Measurements from ENCODE around the gene REPS1. TPM values are rescaled to one million over a fixed set of nuclear protein-coding genes. Genes with fewer than 3 reads are reported as not detected.

The REPS1 gene
- total RNA-seq, 1 experiment from 2014 or later, result 65.3 TPM

DNA sequence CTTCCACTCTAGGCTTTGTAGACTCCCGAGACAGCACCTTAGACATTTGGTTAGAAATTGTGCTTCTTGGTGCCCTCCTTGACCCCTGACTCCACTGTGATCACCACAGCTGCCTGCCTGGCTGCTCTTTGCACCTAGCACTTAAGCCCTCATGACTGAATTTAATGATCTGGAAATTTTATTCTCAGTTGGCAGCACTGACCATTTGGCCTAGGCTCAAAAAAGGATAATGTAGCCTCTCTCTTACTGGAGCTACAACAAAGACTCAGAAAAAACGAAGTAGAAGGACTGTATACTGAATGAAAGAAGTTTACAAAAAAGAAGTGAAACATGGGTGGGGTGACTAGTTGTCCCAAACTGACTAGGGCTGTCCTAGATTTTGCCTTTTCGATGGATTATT, 29.2 kb upstream of the REPS1 start:
- POLR2A ChIA-PET, result interaction anchor here (1.2 kb wide), 1 partner anchor 9 kb away, joined by 4 read pairs; no protein-coding TSS in a partner anchor
- Mint-ChIP-seq H3K27me3 (ENCODE audit: insufficient read depth, unreplicated experiment) (no peaks in the 10 kb centered on the region), H3K4me3 (ENCODE audit: unreplicated experiment) (no peak overlapping the region), H3K4me1 (ENCODE audit: insufficient read depth, unreplicated experiment) (no peaks in the 10 kb centered on the region), H3K36me3 (ENCODE audit: insufficient read depth, unreplicated experiment) (no peaks in the 10 kb centered on the region), H3K9me3 (ENCODE audit: unreplicated experiment) (no peaks in the 10 kb centered on the region), H3K27ac (ENCODE audit: low read depth, unreplicated experiment) (no peak overlapping the region)
- no TSS peak for BruUV-seq (replicated peaks)
- CTCF ChIA-PET, result interaction anchor here (1.4 kb wide), 1 partner anchor 28 kb away, joined by 3 read pairs; no protein-coding TSS in a partner anchor
- intact Hi-C loops (cut with micrococcal nuclease), result no loop called here
- TF ChIP-seq, protein P1, sequence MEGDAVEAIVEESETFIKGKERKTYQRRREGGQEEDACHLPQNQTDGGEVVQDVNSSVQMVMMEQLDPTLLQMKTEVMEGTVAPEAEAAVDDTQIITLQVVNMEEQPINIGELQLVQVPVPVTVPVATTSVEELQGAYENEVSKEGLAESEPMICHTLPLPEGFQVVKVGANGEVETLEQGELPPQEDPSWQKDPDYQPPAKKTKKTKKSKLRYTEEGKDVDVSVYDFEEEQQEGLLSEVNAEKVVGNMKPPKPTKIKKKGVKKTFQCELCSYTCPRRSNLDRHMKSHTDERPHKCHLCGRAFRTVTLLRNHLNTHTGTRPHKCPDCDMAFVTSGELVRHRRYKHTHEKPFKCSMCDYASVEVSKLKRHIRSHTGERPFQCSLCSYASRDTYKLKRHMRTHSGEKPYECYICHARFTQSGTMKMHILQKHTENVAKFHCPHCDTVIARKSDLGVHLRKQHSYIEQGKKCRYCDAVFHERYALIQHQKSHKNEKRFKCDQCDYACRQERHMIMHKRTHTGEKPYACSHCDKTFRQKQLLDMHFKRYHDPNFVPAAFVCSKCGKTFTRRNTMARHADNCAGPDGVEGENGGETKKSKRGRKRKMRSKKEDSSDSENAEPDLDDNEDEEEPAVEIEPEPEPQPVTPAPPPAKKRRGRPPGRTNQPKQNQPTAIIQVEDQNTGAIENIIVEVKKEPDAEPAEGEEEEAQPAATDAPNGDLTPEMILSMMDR (IDR thresholded peaks at IDR 0.05; ENCODE audit: unreplicated experiment), result no peak
- no peak for DNase-seq (ENCODE audit: unreplicated experiment)

DNA sequence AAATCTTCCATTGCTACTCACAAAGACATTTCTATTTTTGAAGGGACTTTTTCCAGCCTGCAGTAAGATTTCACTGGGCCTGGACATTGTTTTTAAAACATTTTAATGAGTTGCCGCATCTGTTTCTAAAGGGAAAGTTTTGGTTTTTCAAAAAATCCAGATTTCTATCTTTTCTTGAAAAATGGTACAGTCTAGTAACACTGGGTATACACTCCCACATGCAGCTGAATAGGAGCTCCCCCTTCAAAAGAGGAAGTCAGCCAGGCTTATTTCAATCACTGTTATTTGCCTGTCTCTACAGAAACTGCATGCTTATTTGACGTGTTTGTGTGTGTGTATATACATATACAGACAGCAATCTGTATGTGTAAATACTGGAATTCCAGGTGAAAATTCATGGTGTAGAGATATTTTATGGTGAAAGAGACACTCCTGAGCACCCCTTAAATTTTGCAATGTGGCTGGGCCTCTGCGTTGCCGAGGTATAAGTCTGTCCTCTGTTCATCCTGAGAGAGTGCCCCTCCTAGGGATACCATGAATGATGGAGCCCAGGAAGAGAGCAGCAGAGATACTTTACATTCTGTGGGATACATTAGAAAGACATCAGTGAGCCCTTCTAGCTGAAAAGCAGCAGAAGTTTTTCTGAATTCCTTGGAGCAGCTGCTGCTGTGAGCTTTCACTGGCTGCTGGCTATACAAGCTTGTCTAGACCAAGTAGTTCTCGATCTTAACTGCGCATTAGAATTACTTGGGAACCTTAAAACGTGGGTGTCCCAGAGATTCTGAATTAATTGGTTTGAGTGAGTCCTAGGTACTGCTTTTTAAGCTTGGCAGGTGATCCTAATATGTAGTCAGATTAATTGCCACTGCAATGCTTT, 28.5 kb upstream of the REPS1 start:
- TF ChIP-seq, protein P1 (IDR thresholded peaks at IDR 0.05; ENCODE audit: unreplicated experiment), result no peak
- H3K4me3 Mint-ChIP-seq (ENCODE audit: unreplicated experiment), result no peak overlapping the region
- H3K36me3 Mint-ChIP-seq (ENCODE audit: insufficient read depth, unreplicated experiment), result no peaks in the 10 kb centered on the region
- no peaks in the 10 kb centered on the region for H3K27me3 Mint-ChIP-seq (ENCODE audit: insufficient read depth, unreplicated experiment)
- no peak overlapping the region for H3K27ac Mint-ChIP-seq (ENCODE audit: low read depth, unreplicated experiment)
- DNase-seq (ENCODE audit: unreplicated experiment), result no peak
- intact Hi-C loops (cut with micrococcal nuclease), result no loop called here
- POLR2A ChIA-PET, result interaction anchor here (1.2 kb wide), 1 partner anchor 8 kb away, joined by 4 read pairs; no protein-coding TSS in a partner anchor
- CTCF ChIA-PET, result interaction anchor here (1.4 kb wide), 1 partner anchor 27 kb away, joined by 3 read pairs; no protein-coding TSS in a partner anchor
- H3K4me1 Mint-ChIP-seq (ENCODE audit: insufficient read depth, unreplicated experiment), result no peaks in the 10 kb centered on the region
- no TSS peak for BruUV-seq (replicated peaks)
- no peaks in the 10 kb centered on the region for H3K9me3 Mint-ChIP-seq (ENCODE audit: unreplicated experiment)

- TF ChIP-seq, protein P1 (IDR thresholded peaks at IDR 0.05; ENCODE audit: unreplicated experiment), result no peak
- intact Hi-C loops (cut with micrococcal nuclease), result no loop called here
- POLR2A ChIA-PET, result interaction anchor here (0.6 to 0.7 kb wide), 2 partner anchors 13 to 23 kb away, joined by 3 read pairs; no protein-coding TSS in a partner anchor
- Mint-ChIP-seq H3K27me3 (ENCODE audit: insufficient read depth, unreplicated experiment) (no peaks in the 10 kb centered on the region), H3K36me3 (ENCODE audit: insufficient read depth, unreplicated experiment) (no peaks in the 10 kb centered on the region), H3K4me1 (ENCODE audit: insufficient read depth, unreplicated experiment) (no peaks in the 10 kb centered on the region), H3K9me3 (ENCODE audit: unreplicated experiment) (no peaks in the 10 kb centered on the region), H3K27ac (ENCODE audit: low read depth, unreplicated experiment) (no peak overlapping the region), H3K4me3 (ENCODE audit: unreplicated experiment) (no peak overlapping the region)
- CTCF ChIA-PET, result interaction anchor here (0.5 to 1.3 kb wide), 2 partner anchors 26 to 199 kb away, joined by 4 to 7 read pairs; partner anchors contain the start of gene REPS1
- no peak for DNase-seq (ENCODE audit: unreplicated experiment)
- no TSS peak for BruUV-seq (replicated peaks)
Measured at GRCh38 chr6:139014945-139015344, 26.9 kb upstream of the REPS1 start.

GRCh38 chr6:139013185-139013800, 25.2 kb upstream of the REPS1 start:
- Mint-ChIP-seq H3K4me3 (ENCODE audit: unreplicated experiment) (no peak overlapping the region), H3K27me3 (ENCODE audit: insufficient read depth, unreplicated experiment) (no peaks in the 10 kb centered on the region), H3K36me3 (ENCODE audit: insufficient read depth, unreplicated experiment) (no peaks in the 10 kb centered on the region), H3K27ac (ENCODE audit: low read depth, unreplicated experiment) (no peak overlapping the region), H3K9me3 (ENCODE audit: unreplicated experiment) (no peaks in the 10 kb centered on the region), H3K4me1 (ENCODE audit: insufficient read depth, unreplicated experiment) (no peaks in the 10 kb centered on the region)
- TF ChIP-seq, protein P1 (IDR thresholded peaks at IDR 0.05; ENCODE audit: unreplicated experiment), result no peak
- intact Hi-C loops (cut with micrococcal nuclease), result no loop called here
- POLR2A ChIA-PET, result interaction anchor here (0.6 kb wide), 1 partner anchor 212 kb away, joined by 5 read pairs; no protein-coding TSS in a partner anchor
- no TSS peak for BruUV-seq (replicated peaks)
- no peak for DNase-seq (ENCODE audit: unreplicated experiment)
- CTCF ChIA-PET, result no interaction called here
